WERI-Rb-1 (cell line): Measurements from ENCODE around the gene RBBP8.

ENCODE experiments used
- DNase-seq: peaks from one replicate; pipeline ENCODE4 v3.0.0-alpha.2; 2020
- H3K27ac ChIP-seq: fragments of 250-450 bp; sonication (Bioruptor Pico); 2 replicates; pipeline ENCODE4 v1.5.1; 2020; ENCODE audit warnings: mild to moderate bottlenecking, moderate library complexity
- H3K27me3 ChIP-seq: fragments of 250-450 bp; sonication (Bioruptor Pico); 2 replicates; pipeline ENCODE4 v1.5.1; 2021; ENCODE audit warnings: mild to moderate bottlenecking, low read depth, moderate library complexity; ENCODE audit not compliant: insufficient read depth, severe bottlenecking
- H3K36me3 ChIP-seq: fragments of 250-450 bp; sonication (Bioruptor Pico); 2 replicates; pipeline ENCODE4 v1.5.1; 2020; ENCODE audit warnings: mild to moderate bottlenecking, moderate library complexity
- H3K4me3 ChIP-seq: 2 replicates; pipeline ENCODE4 v1.5.1; 2011; ENCODE audit warnings: low read depth, mild to moderate bottlenecking, control low read depth, low read length
- H3K9me3 ChIP-seq: fragments of 250-450 bp; sonication (Bioruptor Pico); 2 replicates; pipeline ENCODE4 v1.5.1; 2021; ENCODE audit warnings: mild to moderate bottlenecking, moderate library complexity; ENCODE audit not compliant: severe bottlenecking
- TF ChIP-seq, protein P1 (sequence below): IDR thresholded peaks from 2 replicates; pipeline ENCODE4 v1.5.1; 2011; ENCODE audit warnings: low read depth, mild to moderate bottlenecking, control low read depth, inconsistent platforms, low read length

Gene RBBP8

DNA sequence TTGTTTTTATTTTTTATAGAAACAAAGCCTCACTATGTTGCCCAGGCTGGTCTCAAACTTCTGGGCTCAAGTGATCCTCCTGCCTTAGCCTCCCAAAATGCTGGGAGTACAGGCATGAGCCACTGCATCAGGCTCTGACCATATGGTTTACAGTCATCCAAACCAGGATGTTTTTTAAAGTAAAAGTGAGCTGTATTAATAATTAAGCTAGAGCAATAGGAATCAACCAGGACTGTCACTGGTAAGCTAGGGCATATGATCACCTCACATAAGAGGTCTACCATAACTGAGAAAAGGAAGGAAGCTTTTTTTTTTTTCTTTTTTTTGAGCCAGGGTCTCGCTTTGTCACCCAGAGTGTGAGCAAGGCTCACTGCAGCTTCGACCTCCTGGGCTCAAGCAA is 8.5 kb upstream of the RBBP8 start:
- Histone ChIP-seq H3K9me3 (no peaks in the 10 kb centered on the region), H3K4me3 (no peak overlapping the region), H3K27me3 (no peaks in the 10 kb centered on the region), H3K27ac (no peak overlapping the region), H3K36me3 (no peaks in the 10 kb centered on the region)
- TF ChIP-seq, protein P1, sequence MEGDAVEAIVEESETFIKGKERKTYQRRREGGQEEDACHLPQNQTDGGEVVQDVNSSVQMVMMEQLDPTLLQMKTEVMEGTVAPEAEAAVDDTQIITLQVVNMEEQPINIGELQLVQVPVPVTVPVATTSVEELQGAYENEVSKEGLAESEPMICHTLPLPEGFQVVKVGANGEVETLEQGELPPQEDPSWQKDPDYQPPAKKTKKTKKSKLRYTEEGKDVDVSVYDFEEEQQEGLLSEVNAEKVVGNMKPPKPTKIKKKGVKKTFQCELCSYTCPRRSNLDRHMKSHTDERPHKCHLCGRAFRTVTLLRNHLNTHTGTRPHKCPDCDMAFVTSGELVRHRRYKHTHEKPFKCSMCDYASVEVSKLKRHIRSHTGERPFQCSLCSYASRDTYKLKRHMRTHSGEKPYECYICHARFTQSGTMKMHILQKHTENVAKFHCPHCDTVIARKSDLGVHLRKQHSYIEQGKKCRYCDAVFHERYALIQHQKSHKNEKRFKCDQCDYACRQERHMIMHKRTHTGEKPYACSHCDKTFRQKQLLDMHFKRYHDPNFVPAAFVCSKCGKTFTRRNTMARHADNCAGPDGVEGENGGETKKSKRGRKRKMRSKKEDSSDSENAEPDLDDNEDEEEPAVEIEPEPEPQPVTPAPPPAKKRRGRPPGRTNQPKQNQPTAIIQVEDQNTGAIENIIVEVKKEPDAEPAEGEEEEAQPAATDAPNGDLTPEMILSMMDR = no peak
- no peak for DNase-seq

DNA sequence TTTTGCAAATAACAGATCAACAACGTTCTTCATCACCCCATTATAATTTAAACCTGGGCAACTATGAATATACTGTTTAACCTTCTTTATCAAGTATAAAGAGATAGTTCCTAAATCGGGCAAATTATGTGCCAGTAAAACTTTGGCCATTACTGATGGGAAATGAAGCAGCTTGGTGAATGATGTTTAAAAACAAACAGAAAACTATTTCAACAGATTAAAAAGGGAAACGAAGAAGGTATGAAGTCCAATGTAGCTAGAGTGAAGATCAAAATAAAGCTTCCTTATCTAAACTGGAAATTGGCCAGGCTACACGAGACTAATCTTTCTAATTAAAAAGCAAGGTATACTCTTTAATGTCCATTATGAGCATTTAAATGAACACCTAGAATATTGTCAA is 6.7 kb upstream of the RBBP8 start:
- Histone ChIP-seq H3K4me3 (no peak overlapping the region), H3K9me3 (no peaks in the 10 kb centered on the region), H3K27me3 (no peaks in the 10 kb centered on the region), H3K27ac (no peak overlapping the region), H3K36me3 (no peaks in the 10 kb centered on the region)
- no peak for DNase-seq
- TF ChIP-seq, protein P1 = no peak

DNA sequence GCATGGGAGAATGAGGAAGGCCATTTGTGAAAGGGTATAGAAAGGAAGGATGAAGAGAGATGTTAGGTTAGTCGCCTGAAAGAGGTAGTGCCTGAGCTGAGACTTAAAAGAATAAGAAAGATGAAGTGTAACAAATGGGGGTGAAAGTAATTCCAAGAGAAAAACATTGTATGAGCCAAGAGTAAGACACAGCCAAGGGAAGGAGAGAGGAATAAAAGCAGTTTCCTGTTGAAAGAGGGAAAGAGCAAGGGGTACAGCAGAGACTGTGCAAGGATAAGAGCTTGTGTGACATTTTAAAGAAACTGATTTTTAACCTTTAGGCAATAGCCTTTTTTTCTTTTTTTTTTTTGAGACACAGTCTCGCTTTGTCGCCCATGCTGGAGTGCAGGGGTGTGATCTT is 4.8 kb upstream of the RBBP8 start:
- TF ChIP-seq, protein P1 = no peak
- H3K36me3 ChIP-seq = peaks cover 1% of the 10 kb centered on the region
- H3K4me3 ChIP-seq = no peak overlapping the region
- H3K27ac ChIP-seq = no peak overlapping the region
- no peaks in the 10 kb centered on the region for H3K9me3 ChIP-seq
- H3K27me3 ChIP-seq = no peaks in the 10 kb centered on the region
- DNase-seq = no peak

DNA sequence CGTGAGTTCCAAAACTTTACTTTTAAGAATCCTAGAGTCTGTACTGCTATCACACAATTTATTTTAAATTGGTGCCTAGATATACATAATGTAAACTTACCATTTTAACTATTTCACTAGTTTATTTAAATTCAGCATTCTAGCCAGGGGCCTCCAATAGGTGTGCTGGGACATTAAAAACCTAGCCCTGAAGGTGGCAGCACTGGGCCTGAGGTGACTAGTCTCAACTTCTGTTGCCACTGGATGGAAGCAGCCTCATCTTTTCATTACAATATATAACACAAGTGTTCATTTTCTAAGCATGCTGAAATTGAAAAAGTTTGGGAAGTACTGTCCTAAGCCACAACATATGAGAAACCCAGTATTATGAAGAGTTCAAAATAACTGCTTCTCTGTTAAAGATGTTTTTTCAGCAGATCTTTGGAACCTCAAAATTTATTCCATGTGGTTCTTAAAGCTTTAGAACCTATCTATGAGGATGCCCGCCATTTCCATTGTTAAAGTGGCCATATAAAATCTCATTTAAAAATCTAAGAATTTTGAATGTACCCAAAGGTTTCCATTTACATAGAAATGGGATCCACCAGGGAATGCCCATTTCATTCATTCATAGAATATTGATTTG is 2.9 kb upstream of the RBBP8 start:
- H3K36me3 ChIP-seq = peaks cover 9% of the 10 kb centered on the region
- H3K27me3 ChIP-seq = no peaks in the 10 kb centered on the region
- no peak overlapping the region for H3K4me3 ChIP-seq
- TF ChIP-seq, protein P1 = peak; percentile 68
- peak; percentile 82 for DNase-seq
- H3K9me3 ChIP-seq = no peaks in the 10 kb centered on the region
- H3K27ac ChIP-seq = no peak overlapping the region

DNA sequence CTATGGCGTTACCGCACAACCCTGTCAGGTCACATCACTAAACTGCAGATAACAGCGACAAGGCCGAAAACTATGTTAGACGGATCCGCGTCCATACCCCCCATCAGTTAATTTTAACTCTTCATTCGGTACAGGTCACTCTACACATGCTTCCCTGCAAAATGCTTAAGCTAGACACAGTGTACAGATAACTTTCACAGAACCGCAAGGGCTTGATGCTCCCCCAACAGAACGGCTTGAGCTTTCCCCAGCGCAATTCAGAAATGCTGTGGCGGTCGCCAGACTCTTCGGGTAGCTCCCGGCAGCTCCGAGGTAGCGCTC is 283 bp upstream of the RBBP8 start:
- no peak for DNase-seq
- Histone ChIP-seq H3K36me3 (peaks cover 26% of the 10 kb centered on the region), H3K4me3 (peak overlapping the region; percentile 94), H3K9me3 (no peaks in the 10 kb centered on the region), H3K27me3 (no peaks in the 10 kb centered on the region), H3K27ac (peak overlapping the region; percentile 99)
- TF ChIP-seq, protein P1 = no peak

DNA sequence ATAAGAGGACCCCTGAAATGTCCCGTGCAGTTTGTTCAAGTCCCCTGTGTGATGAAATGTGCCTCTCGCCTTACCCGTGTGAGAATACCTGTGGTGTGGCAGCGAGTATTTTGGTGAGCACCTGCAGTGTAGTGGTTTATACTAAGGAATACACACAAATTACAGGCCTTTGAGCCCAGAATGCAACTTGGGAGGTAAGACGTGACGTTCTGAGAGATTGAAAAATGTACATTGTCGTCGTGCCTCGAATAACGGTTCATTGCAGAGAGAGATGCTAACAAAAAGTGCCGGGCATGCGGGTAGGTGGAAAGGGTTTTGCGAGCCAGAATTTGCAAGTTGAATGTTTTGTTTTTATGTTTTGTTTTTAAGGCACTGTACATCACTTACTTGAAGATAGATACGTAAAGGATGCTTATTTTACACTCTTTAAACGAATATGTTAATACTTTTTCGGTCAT is 867 bp downstream of the RBBP8 start:
- H3K27ac ChIP-seq = peak overlapping the region; percentile 99
- H3K27me3 ChIP-seq = no peaks in the 10 kb centered on the region
- no peaks in the 10 kb centered on the region for H3K9me3 ChIP-seq
- DNase-seq = no peak
- peak overlapping the region; percentile 94 for H3K4me3 ChIP-seq
- H3K36me3 ChIP-seq = peaks cover 37% of the 10 kb centered on the region
- TF ChIP-seq, protein P1 = no peak
